Measurements from ENCODE around the gene CBX4. TPM values are rescaled to one million over a fixed set of nuclear protein-coding genes. Genes with fewer than 3 reads are reported as not detected.
A peak's percentile ranks its signal among the peaks of the same experiment; 100 is the strongest.

Gene CBX4
- total and polyA plus RNA-seq, 2 of the 13 experiments (the other 11 are each of a cell fraction or from before 2014, with no cell fraction given) = 25.8 to 50.8 TPM

GRCh38 chr17:79844869-79845600, 5.8 kb upstream of the CBX4 start (continued):
- TF ChIP-seq ZHX1 (CRISPR knock-in tag; IDR thresholded peaks at IDR 0.05; ENCODE audit: low read depth) = peak; percentile 45; the same call in 1 of the 2 replicates
- TF ChIP-seq ZNF569 (CRISPR knock-in tag; IDR thresholded peaks at IDR 0.05; ENCODE audit: borderline replicate concordance) = no peak
- TF ChIP-seq SATB2 (CRISPR knock-in tag; IDR thresholded peaks at IDR 0.05) = peak; percentile 49; the same call in 1 of the 2 replicates
- no peak for TF ChIP-seq PHF20 (CRISPR knock-in tag; IDR thresholded peaks at IDR 0.05)
- no peak for TF ChIP-seq AFF4 (CRISPR knock-in tag; IDR thresholded peaks at IDR 0.05)
- TF ChIP-seq ZBTB44 (CRISPR knock-in tag; IDR thresholded peaks at IDR 0.05) = no peak; the same call in 1 of the 2 replicates
- no peak for TF ChIP-seq ZBTB8A (CRISPR knock-in tag; IDR thresholded peaks at IDR 0.05; ENCODE audit: borderline replicate concordance, low read depth)
- TF ChIP-seq FOXP1 (IDR thresholded peaks at IDR 0.05) = no peak
- TF ChIP-seq FOXP1 (CRISPR knock-in tag; IDR thresholded peaks at IDR 0.05) = peak; percentile 32
- TF ChIP-seq ZNF652 (CRISPR knock-in tag; IDR thresholded peaks at IDR 0.05; ENCODE audit: borderline replicate concordance, low read depth) = no peak
- peak; percentile 29; the same call in 1 of the 2 replicates for TF ChIP-seq MIXL1 (CRISPR knock-in tag; IDR thresholded peaks at IDR 0.05)
- no peak for TF ChIP-seq SRF (IDR thresholded peaks at IDR 0.05; ENCODE audit: low read depth, low read length)
- TF ChIP-seq GTF3A (CRISPR knock-in tag; conservative IDR thresholded peaks at IDR 0.05) = no peak
- no peak for TF ChIP-seq U2AF2 (IDR thresholded peaks at IDR 0.05; ENCODE audit: low read depth, low read length)
- peak; percentile 89 for TF ChIP-seq TMF1 (CRISPR knock-in tag; IDR thresholded peaks at IDR 0.05; ENCODE audit: low read depth)
- no peak for TF ChIP-seq ZFP36L2 (CRISPR knock-in tag; IDR thresholded peaks at IDR 0.05)
- TF ChIP-seq ZFP82 (CRISPR knock-in tag; IDR thresholded peaks at IDR 0.05; ENCODE audit: borderline replicate concordance) = no peak; the same call in 1 of the 2 replicates
- no peak for TF ChIP-seq SOX6 (IDR thresholded peaks at IDR 0.05)
- peak; percentile 95 for TF ChIP-seq SOX6 (CRISPR knock-in tag; IDR thresholded peaks at IDR 0.05)
- no peak for TF ChIP-seq ZNF512 (CRISPR knock-in tag; IDR thresholded peaks at IDR 0.05)
- no peak for TF ChIP-seq RELA (CRISPR knock-in tag; IDR thresholded peaks at IDR 0.05)
